Prostate gland (tissue), 2 donors: Measurements from ENCODE around the gene CHMP3. TPM values are rescaled to one million over a fixed set of nuclear protein-coding genes. Genes with fewer than 3 reads are reported as not detected.

ENCODE experiments used
- DNase-seq: peaks from one replicate; pipeline ENCODE4 v3.0.0-alpha.2; 2019; ENCODE audit warnings: low spot score
- H3K27ac ChIP-seq, 2 donors: fragments of 200-600 bp; sonication (generic); 2 replicates each; pipeline ENCODE4 v1.5.1; 2017 to 2019
- H3K27me3 ChIP-seq: fragments of 200-600 bp; sonication (generic); replicated peaks from 2 replicates; pipeline ENCODE4 v1.5.1; 2019; ENCODE audit not compliant: insufficient read depth
- H3K36me3 ChIP-seq, 2 donors: fragments of 200-600 bp; sonication (generic); 1 replicate in 1 of 2; 2 replicates in 1 of 2; pipeline versions ENCODE4 v1.5.1 to v1.8.1; 2017 to 2019
- H3K4me1 ChIP-seq: fragments of 200-600 bp; sonication (generic); replicated peaks from 2 replicates; pipeline ENCODE4 v1.5.1; 2019
- H3K4me3 ChIP-seq, 2 donors: fragments of 200-600 bp; sonication (generic); 2 replicates each; pipeline ENCODE4 v1.5.1; 2017 to 2019
- H3K9me3 ChIP-seq: fragments of 200-600 bp; sonication (generic); 2 replicates; pipeline ENCODE4 v1.5.1; 2017
- CTCF ChIP-seq, 4 experiments: fragments of 200-600 bp in 2 of 4; fragments of 450-650 bp in 2 of 4; sonication (generic) in 2 of 4; IDR thresholded peaks; 1 replicate in 3 of 4; 2 replicates in 1 of 4; pipeline ENCODE4 v1.5.1; 2016 to 2019; ENCODE audit warnings: antibody characterized with exemption in 4 of 4, mild to moderate bottlenecking in 2 of 4, moderate library complexity in 2 of 4
- POLR2A ChIP-seq: fragments of 450-650 bp; IDR thresholded peaks from one replicate; pipeline ENCODE4 v1.6.1; 2016; ENCODE audit warnings: antibody characterized with exemption, mild to moderate bottlenecking
- POLR2AphosphoS5 ChIP-seq: sonication (generic); formaldehyde crosslinking; IDR thresholded peaks from one replicate; pipeline ENCODE4 v1.6.1; 2017; ENCODE audit warnings: antibody characterized with exemption
- WGBS: methylation state at CpG from one replicate; pipeline ENCODE4 v1.1.5; 2018; 5-methylcytosine and 5-hydroxymethylcytosine counted together
- intact Hi-C: fragments of 100-400 bp; cut with DNase I; formaldehyde crosslinking; loops from one replicate; pipeline ENCODE4 v1.14.2; 2022
- total RNA-seq, 2 donors: library from RNA; depleted of rRNA; stranded (reverse); fragments of >200 nt; gene quantifications; one replicate each; pipeline ENCODE4 v1.1.0, GENCODE V29; 2016

CHMP3 gene
- total RNA-seq = 100 to 1,000 TPM; 109 to 126 TPM

GRCh38 chr2:86562922-86563649 is at the start of gene CHMP3:
Gene CHMP3 (minus strand): TSS chr2:86563443. CDS start chr2:86563348, 95 bp downstream.
- 2% methylated on average over 40 of the region's 57 CpGs for WGBS
- intact Hi-C loops = loop anchor here (1.0 to 2.0 kb wide), 2 partner anchors 60 to 120 kb away; partner anchors contain the start of gene RNF103
- H3K4me3 ChIP-seq = peak within 1 kb of the TSS; percentile 68 to 83
- no peaks in the 10 kb centered on the region for H3K27me3 ChIP-seq
- peak; percentile 94 for DNase-seq
- peak within 1 kb of the TSS; percentile 98 to 100 for H3K27ac ChIP-seq
- H3K9me3 ChIP-seq = no peaks in the 10 kb centered on the region
- no peaks in the 10 kb centered on the region for H3K4me1 ChIP-seq
- no peaks in the 10 kb centered on the region for H3K36me3 ChIP-seq
- TF ChIP-seq POLR2A = peak; percentile 54
- peak; percentile 96 for TF ChIP-seq POLR2AphosphoS5
- no peak for TF ChIP-seq CTCF (IDR thresholded peaks at IDR 0.05)

- TF ChIP-seq POLR2A = no peak
- no peak overlapping the region for H3K4me3 ChIP-seq
- no peaks in the 10 kb centered on the region for H3K4me1 ChIP-seq
- no peaks in the 10 kb centered on the region for H3K9me3 ChIP-seq
- whole genome bisulfite sequencing = 100% methylated on average over 1 of the region's 1 CpG
- no peak overlapping the region for H3K27ac ChIP-seq
- intact Hi-C loops = no loop called here
- H3K36me3 ChIP-seq = no peaks in the 10 kb centered on the region
- DNase-seq = no peak
- no peaks in the 10 kb centered on the region for H3K27me3 ChIP-seq
These were observed 47.6 kb upstream of the CHMP3 start for GRCh38 chr2:86610871-86611270.

- Histone ChIP-seq H3K36me3 (no peaks in the 10 kb centered on the region), H3K27ac (no peak overlapping the region), H3K27me3 (no peaks in the 10 kb centered on the region), H3K4me1 (no peaks in the 10 kb centered on the region), H3K9me3 (no peaks in the 10 kb centered on the region), H3K4me3 (no peak overlapping the region)
- TF ChIP-seq CTCF (IDR thresholded peaks at IDR 0.05) (no peak), POLR2A (no peak), POLR2AphosphoS5 (no peak)
- intact Hi-C loops = no loop called here
- no peak for DNase-seq
- 92% methylated on average over 2 of the region's 2 CpGs for whole genome bisulfite sequencing
These were observed 45.7 kb upstream of the CHMP3 start for GRCh38 chr2:86608832-86609410.

GRCh38 chr2:86603905-86604304 is 40.7 kb upstream of the CHMP3 start:
- TF ChIP-seq CTCF (IDR thresholded peaks at IDR 0.05) (no peak), POLR2AphosphoS5 (no peak), POLR2A (no peak)
- no peaks in the 10 kb centered on the region for H3K4me1 ChIP-seq

GRCh38 chr2:86598966-86599365 is 35.7 kb upstream of the CHMP3 start:
- no peaks in the 10 kb centered on the region for H3K9me3 ChIP-seq
- no peak overlapping the region for H3K27ac ChIP-seq
- WGBS = 44% methylated on average over 2 of the region's 2 CpGs
- H3K36me3 ChIP-seq = no peaks in the 10 kb centered on the region
- no peaks in the 10 kb centered on the region for H3K27me3 ChIP-seq
- no peaks in the 10 kb centered on the region for H3K4me1 ChIP-seq
- no peak overlapping the region for H3K4me3 ChIP-seq
- TF ChIP-seq POLR2A (no peak), CTCF (IDR thresholded peaks at IDR 0.05) (no peak), POLR2AphosphoS5 (no peak)
- intact Hi-C loops = loop anchor here (10.0 kb wide), 1 partner anchor 154 kb away; the partner anchor contains the start of gene KDM3A
- no peak for DNase-seq

More at GRCh38 chr2:86603905-86604304, 40.7 kb upstream of the CHMP3 start:
- WGBS = 90% methylated on average over 4 of the region's 4 CpGs
- DNase-seq = no peak
- Histone ChIP-seq H3K4me3 (no peak overlapping the region), H3K36me3 (no peaks in the 10 kb centered on the region), H3K9me3 (no peaks in the 10 kb centered on the region), H3K27ac (no peak overlapping the region), H3K27me3 (no peaks in the 10 kb centered on the region)
- intact Hi-C loops = no loop called here
